A549 (cell line): ENCODE data around the gene HCN2. TPM values are rescaled to one million over a fixed set of nuclear protein-coding genes. Genes with fewer than 3 reads are reported as not detected.

Experiments
- ATAC-seq, 2 experiments: fragments of 200-7000 bp in 1 of 2; fragments of >200 bp in 1 of 2; cut with Nextera tagmentation in 1 of 2; cut with Tn5 transposase in 1 of 2; 3 replicates each; pipeline versions ENCODE4 v1.8.0 to v1.9.1; 2018 to 2020; ENCODE audit warnings: mild to moderate bottlenecking in 1 of 2, moderate library complexity in 1 of 2
- CTCF ChIA-PET: fragments of 300-600 bp; sonication (Branson Sonifier 250); formaldehyde crosslinking; extraction: SDS; loops from one replicate; lab custom pipeline; 2021; ENCODE audit warnings: antibody characterized with exemption, inconsistent platforms; lab: Yijun Ruan, JAX
- POLR2A ChIA-PET: fragments of 350-600 bp; formaldehyde crosslinking; extraction: SDS; loops from one replicate; lab custom pipeline; 2021; ENCODE audit warnings: antibody characterized with exemption, inconsistent platforms; lab: Yijun Ruan, JAX
- DNase-seq, 2 experiments: peaks; one replicate each; pipeline versions ENCODE4 v3.0.0 to v3.0.0-alpha.2; 2011 to 2016; ENCODE audit warnings: low read depth in 1 of 2, low spot score in 1 of 2
- FAIRE-seq: peaks from 2 replicates; lab custom pipeline; 2011; peaks lifted over from hg19 to GRCh38; lab: Jason Lieb, UNC
- H3K27ac ChIP-seq, 2 experiments: fragments of >200 bp; sonication (Bioruptor Twin); formaldehyde crosslinking; 3 replicates each; pipeline ENCODE4 v1.5.1; 2016 to 2017
- H3K4me1 ChIP-seq: fragments of >200 bp; sonication (Bioruptor Twin); formaldehyde crosslinking; 3 replicates; pipeline ENCODE4 v1.6.1; 2016
- H3K4me2 ChIP-seq: fragments of >200 bp; sonication (Bioruptor Twin); formaldehyde crosslinking; 3 replicates; pipeline ENCODE4 v1.6.1; 2016
- H3K4me3 ChIP-seq: fragments of >200 bp; sonication (Bioruptor Twin); formaldehyde crosslinking; 3 replicates; pipeline ENCODE4 v1.5.1; 2016
- H3K9me3 ChIP-seq: fragments of >200 bp; sonication (Bioruptor Twin); formaldehyde crosslinking; 3 replicates; pipeline ENCODE4 v1.6.1; 2016
- BHLHE40 ChIP-seq: IDR thresholded peaks from 2 replicates; pipeline ENCODE4 v1.6.1; 2012; ENCODE audit warnings: low read depth, low read length, inconsistent platforms
- CBX2 ChIP-seq: fragments of 200-600 bp; sonication (generic); IDR thresholded peaks from 2 replicates; pipeline ENCODE4 v1.6.1; 2016; ENCODE audit warnings: low read depth, mild to moderate bottlenecking, borderline replicate concordance
- EHMT2 ChIP-seq: fragments of 200-600 bp; sonication (generic); IDR thresholded peaks from 2 replicates; pipeline ENCODE4 v1.6.1; 2016; ENCODE audit warnings: antibody characterized with exemption, low read depth, mild to moderate bottlenecking, moderate library complexity
- EP300 ChIP-seq, 2 experiments: fragments of >200 bp; sonication (Bioruptor Twin); formaldehyde crosslinking; IDR thresholded peaks; 2 replicates in 1 of 2; 3 replicates in 1 of 2; pipeline ENCODE4 v1.6.1; 2016 to 2017
- ESRRA ChIP-seq: fragments of 150-350 bp; IDR thresholded peaks from 2 replicates; pipeline ENCODE4 v1.6.1; 2014; ENCODE audit warnings: mild to moderate bottlenecking, low read length, borderline replicate concordance
- FOSB ChIP-seq: fragments of 250-450 bp; sonication (Bioruptor Pico); IDR thresholded peaks from 2 replicates; pipeline ENCODE4 v1.5.0; 2020; ENCODE audit warnings: mild to moderate bottlenecking, moderate library complexity
- FOSL2 ChIP-seq, 2 experiments: fragments of 450-650 bp in 1 of 2; fragments of >200 bp in 1 of 2; sonication (Bioruptor Twin) in 1 of 2; formaldehyde crosslinking; IDR thresholded peaks; 2 replicates each; pipeline versions ENCODE4 v1.5.0 to v1.6.1; 2016 to 2020; ENCODE audit warnings: mild to moderate bottlenecking in 1 of 2, moderate library complexity in 1 of 2
- GATA3 ChIP-seq: IDR thresholded peaks from 2 replicates; pipeline ENCODE4 v1.6.1; 2012; ENCODE audit warnings: borderline replicate concordance
- HDAC2 ChIP-seq: fragments of 200-600 bp; sonication (generic); IDR thresholded peaks from 2 replicates; pipeline ENCODE4 v1.6.1; 2016
- HEYL ChIP-seq: fragments of 250-450 bp; sonication (Bioruptor Pico); IDR thresholded peaks from 2 replicates; pipeline ENCODE4 v1.8.0; 2021; ENCODE audit warnings: mild to moderate bottlenecking, moderate library complexity
- KDM5A ChIP-seq: fragments of 200-600 bp; sonication (generic); IDR thresholded peaks from 2 replicates; pipeline ENCODE4 v1.6.1; 2016; ENCODE audit warnings: antibody characterized with exemption, mild to moderate bottlenecking
- MAFK ChIP-seq: fragments of 450-650 bp; IDR thresholded peaks from 2 replicates; pipeline ENCODE4 v1.6.1; 2014; ENCODE audit not compliant: partially characterized antibody
- MAZ ChIP-seq: fragments of 150-350 bp; IDR thresholded peaks from 2 replicates; pipeline ENCODE4 v1.6.1; 2014; ENCODE audit warnings: antibody characterized with exemption, low read depth, low read length, borderline replicate concordance
- MYC ChIP-seq: IDR thresholded peaks from 2 replicates; pipeline ENCODE4 v1.6.1; 2012; ENCODE audit warnings: mild to moderate bottlenecking, inconsistent platforms, low read length, improper control_type of control experiment, borderline replicate concordance
- NPAS2 ChIP-seq: fragments of 250-450 bp; sonication (Bioruptor Pico); IDR thresholded peaks from 2 replicates; pipeline ENCODE4 v1.8.0; 2022; ENCODE audit warnings: mild to moderate bottlenecking, moderate library complexity, borderline replicate concordance
- POLR2AphosphoS2 ChIP-seq: conservative IDR thresholded peaks from 2 replicates; pipeline ENCODE4 v1.6.1; 2012; ENCODE audit warnings: low read length, improper control_type of control experiment, inconsistent platforms
- RAD21 ChIP-seq, 2 experiments: fragments of >200 bp in 1 of 2; sonication (Bioruptor Twin) in 1 of 2; formaldehyde crosslinking in 1 of 2; IDR thresholded peaks in 1 of 2; conservative IDR thresholded peaks in 1 of 2; 2 replicates in 1 of 2; 3 replicates in 1 of 2; pipeline ENCODE4 v1.6.1; 2012 to 2018; ENCODE audit warnings: inconsistent platforms in 1 of 2
- RARB ChIP-seq: fragments of 250-450 bp; sonication (Bioruptor Pico); IDR thresholded peaks from 2 replicates; pipeline ENCODE4 v1.8.0; 2021; ENCODE audit warnings: mild to moderate bottlenecking, moderate library complexity
- RCOR1 ChIP-seq: fragments of 150-350 bp; IDR thresholded peaks from 2 replicates; pipeline ENCODE4 v1.6.1; 2014; ENCODE audit warnings: antibody characterized with exemption, low read length, low read depth
- RFX5 ChIP-seq: fragments of 450-650 bp; IDR thresholded peaks from 2 replicates; pipeline ENCODE4 v1.7.1; 2014; ENCODE audit warnings: antibody characterized with exemption, mild to moderate bottlenecking, moderate library complexity
- ZNF302 ChIP-seq: fragments of 250-450 bp; sonication (Bioruptor Pico); IDR thresholded peaks from 2 replicates; pipeline ENCODE4 v1.9.0; 2021; ENCODE audit warnings: inconsistent platforms, mild to moderate bottlenecking, moderate library complexity
- WGBS: methylation state at CpG from one replicate; pipeline ENCODE4 v1.1.6; 2017; ENCODE audit errors: missing lambda C conversion rate; 5-methylcytosine and 5-hydroxymethylcytosine counted together
- polyA plus RNA-seq, 4 experiments: library from polyadenylated mRNA; depleted of rRNA in 3 of 4; stranded (reverse); fragments of >200 nt; fragmentation: RNase III in 1 of 4; extraction: RNeasy Plus Mini Kit Qiagen cat#74134 plus additional on column Dnase treatment in 1 of 4; gene quantifications; 2 replicates in 3 of 4; 3 replicates in 1 of 4; pipeline ENCODE4 v1.2.3, GENCODE V29; 2011 to 2017
- TF ChIP-seq, protein P1 (sequence below): fragments of >200 bp; sonication (Bioruptor Twin); formaldehyde crosslinking; IDR thresholded peaks from 2 replicates; pipeline ENCODE4 v1.6.1; 2016
- TF ChIP-seq, protein P2 (sequence below): fragments of >200 bp; sonication (Bioruptor Twin); formaldehyde crosslinking; IDR thresholded peaks from 3 replicates; pipeline ENCODE4 v1.5.1; 2016
- TF ChIP-seq, protein P3 (sequence below): fragments of 150-350 bp; IDR thresholded peaks from 2 replicates; pipeline ENCODE4 v1.6.1; 2014; ENCODE audit warnings: low read depth, mild to moderate bottlenecking, low read length
- TF ChIP-seq, protein P4 (sequence below): IDR thresholded peaks from 2 replicates; pipeline ENCODE4 v1.6.1; 2012

HCN2 gene
- polyA plus RNA-seq, 2 of the 4 experiments (the other 2 are of a cell fraction), result 2.7 to 23.2 TPM

DNA sequence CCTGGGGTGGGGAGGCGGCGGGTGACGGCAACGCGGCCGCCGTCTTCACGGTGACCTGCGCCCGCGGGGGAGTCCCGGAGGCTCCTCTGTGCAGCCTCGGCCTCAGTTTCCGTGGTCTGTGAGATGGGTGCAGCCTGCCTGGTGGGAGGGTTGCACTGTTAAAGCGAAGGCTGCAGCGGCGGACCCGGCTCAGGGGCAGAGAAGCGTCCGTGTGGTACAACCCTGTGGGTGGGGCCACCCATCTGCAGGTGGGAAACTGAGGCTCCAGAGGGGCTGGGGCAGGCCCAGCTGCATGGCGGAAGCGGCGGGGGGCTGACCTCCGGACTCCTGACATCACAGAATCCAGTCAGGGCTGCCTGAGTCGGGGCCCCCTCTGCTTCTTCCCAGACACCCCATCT lies 50.5 kb downstream of the HCN2 start:
- no peak for ATAC-seq
- peaks cover 12% of the 10 kb centered on the region for H3K4me1 ChIP-seq
- no peak for FAIRE-seq
- POLR2A ChIA-PET, result no interaction called here
- H3K9me3 ChIP-seq, result no peaks in the 10 kb centered on the region
- H3K4me2 ChIP-seq, result peak overlapping the region; percentile 93
- no peak for DNase-seq
- no peak for TF ChIP-seq ESRRA
- H3K4me3 ChIP-seq, result peak overlapping the region; percentile 41
- CTCF ChIA-PET, result interaction anchor here (1.5 kb wide), 1 partner anchor 57 kb away, joined by 3 read pairs; no protein-coding TSS in a partner anchor
- peak overlapping the region; percentile 38 to 82; a peak in 4 of 6 replicates for H3K27ac ChIP-seq
- WGBS, result 72% methylated on average over 11 of the region's 25 CpGs

DNA sequence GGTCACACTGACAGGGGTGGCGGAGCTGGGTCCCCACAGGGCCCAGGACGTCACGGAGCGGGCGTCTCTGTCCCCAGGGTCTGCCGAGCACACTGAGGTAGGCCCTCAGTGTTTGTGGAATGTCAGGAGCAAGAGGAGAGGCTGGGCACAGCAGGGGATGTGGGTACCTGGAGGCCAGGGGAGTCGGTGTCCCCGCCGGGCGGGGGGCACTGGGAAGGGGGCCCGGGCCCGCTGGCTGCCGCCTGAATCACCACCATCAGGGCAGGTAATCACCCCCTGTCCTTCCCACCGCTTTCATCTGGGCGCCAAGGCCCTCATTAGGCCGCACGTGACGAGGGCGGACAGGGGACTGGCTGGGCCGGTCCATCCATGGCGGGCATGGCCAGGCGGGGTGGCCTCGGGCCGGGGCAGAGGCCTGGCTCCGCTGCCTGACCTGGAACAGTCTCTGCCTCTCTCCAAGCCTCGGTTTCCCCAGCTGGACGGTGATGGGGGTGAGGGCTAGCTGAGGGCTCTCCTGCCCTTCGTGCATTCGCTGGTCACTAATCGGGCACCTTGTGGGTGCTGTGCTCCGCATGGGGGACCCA lies 51.0 kb downstream of the HCN2 start:
- CTCF ChIA-PET, result interaction anchor here (0.7 to 1.7 kb wide), 4 partner anchors 35 to 130 kb away, joined by 3 read pairs; partner anchors contain the start of gene FSTL3
- POLR2A ChIA-PET, result interaction anchor here (0.6 kb wide), 1 partner anchor 17 kb away, joined by 3 read pairs; no protein-coding TSS in a partner anchor

DNA sequence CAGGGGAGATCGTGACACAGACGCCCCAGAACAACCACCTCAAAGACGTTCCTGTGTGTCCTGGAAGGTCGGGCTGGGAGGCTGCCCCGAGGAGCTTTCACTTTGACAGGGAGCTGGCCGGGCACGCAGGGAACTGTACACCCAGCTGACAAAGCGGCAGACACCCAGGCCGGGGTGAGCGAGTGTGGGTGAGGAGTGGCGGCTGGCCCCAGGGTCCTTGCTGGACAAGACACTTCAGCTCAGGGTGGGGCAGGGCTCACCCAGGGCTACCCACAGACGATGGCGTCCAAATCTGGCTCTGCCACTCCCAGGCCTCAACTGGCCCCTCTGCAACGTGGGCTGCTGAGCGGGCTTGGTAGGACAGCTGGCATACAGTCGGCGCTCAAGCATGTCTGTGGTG lies 52.0 kb downstream of the HCN2 start:
- no peak for FAIRE-seq
- CTCF ChIA-PET, result interaction anchor here (1.0 to 1.7 kb wide), 3 partner anchors 34 to 215 kb away, joined by 3 read pairs; partner anchors contain the start of gene FSTL3
- ATAC-seq, result no peak
- Histone ChIP-seq H3K4me1 (peaks cover 6% of the 10 kb centered on the region; the same call in 2 of the 3 replicates), H3K4me3 (no peak overlapping the region), H3K9me3 (no peaks in the 10 kb centered on the region), H3K4me2 (no peak overlapping the region), H3K27ac (no peak overlapping the region)
- DNase-seq, result no peak
- 83% methylated on average over 9 of the region's 17 CpGs for WGBS
- TF ChIP-seq MAFK (no peak), HEYL (CRISPR knock-in tag) (no peak), KDM5A (no peak), POLR2AphosphoS2 (no peak), RAD21 (conservative IDR thresholded peaks at IDR 0.05 in 1 of 2, IDR thresholded peaks at IDR 0.05 in 1 of 2) (no peak), RARB (CRISPR knock-in tag) (no peak), GATA3 (no peak), CBX2 (no peak), FOSL2 (IDR thresholded peaks at IDR 0.05) (no peak), FOSL2 (CRISPR knock-in tag; IDR thresholded peaks at IDR 0.05) (no peak), NPAS2 (CRISPR knock-in tag) (no peak), EP300 (IDR thresholded peaks at IDR 0.05) (no peak), MYC (no peak), FOSB (CRISPR knock-in tag) (no peak), RCOR1 (no peak), ZNF302 (CRISPR knock-in tag) (no peak), HDAC2 (no peak)
- TF ChIP-seq, protein P1, sequence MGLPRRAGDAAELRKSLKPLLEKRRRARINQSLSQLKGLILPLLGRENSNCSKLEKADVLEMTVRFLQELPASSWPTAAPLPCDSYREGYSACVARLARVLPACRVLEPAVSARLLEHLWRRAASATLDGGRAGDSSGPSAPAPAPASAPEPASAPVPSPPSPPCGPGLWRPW, result no peak
- TF ChIP-seq, protein P2, sequence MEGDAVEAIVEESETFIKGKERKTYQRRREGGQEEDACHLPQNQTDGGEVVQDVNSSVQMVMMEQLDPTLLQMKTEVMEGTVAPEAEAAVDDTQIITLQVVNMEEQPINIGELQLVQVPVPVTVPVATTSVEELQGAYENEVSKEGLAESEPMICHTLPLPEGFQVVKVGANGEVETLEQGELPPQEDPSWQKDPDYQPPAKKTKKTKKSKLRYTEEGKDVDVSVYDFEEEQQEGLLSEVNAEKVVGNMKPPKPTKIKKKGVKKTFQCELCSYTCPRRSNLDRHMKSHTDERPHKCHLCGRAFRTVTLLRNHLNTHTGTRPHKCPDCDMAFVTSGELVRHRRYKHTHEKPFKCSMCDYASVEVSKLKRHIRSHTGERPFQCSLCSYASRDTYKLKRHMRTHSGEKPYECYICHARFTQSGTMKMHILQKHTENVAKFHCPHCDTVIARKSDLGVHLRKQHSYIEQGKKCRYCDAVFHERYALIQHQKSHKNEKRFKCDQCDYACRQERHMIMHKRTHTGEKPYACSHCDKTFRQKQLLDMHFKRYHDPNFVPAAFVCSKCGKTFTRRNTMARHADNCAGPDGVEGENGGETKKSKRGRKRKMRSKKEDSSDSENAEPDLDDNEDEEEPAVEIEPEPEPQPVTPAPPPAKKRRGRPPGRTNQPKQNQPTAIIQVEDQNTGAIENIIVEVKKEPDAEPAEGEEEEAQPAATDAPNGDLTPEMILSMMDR, result no peak
- TF ChIP-seq, protein P3, sequence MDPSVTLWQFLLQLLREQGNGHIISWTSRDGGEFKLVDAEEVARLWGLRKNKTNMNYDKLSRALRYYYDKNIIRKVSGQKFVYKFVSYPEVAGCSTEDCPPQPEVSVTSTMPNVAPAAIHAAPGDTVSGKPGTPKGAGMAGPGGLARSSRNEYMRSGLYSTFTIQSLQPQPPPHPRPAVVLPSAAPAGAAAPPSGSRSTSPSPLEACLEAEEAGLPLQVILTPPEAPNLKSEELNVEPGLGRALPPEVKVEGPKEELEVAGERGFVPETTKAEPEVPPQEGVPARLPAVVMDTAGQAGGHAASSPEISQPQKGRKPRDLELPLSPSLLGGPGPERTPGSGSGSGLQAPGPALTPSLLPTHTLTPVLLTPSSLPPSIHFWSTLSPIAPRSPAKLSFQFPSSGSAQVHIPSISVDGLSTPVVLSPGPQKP, result no peak
- POLR2A ChIA-PET, result no interaction called here

More for the DNA sequence above, 51.0 kb downstream of the HCN2 start:
- Histone ChIP-seq H3K27ac (no peak overlapping the region), H3K4me1 (peaks cover 6% of the 10 kb centered on the region), H3K4me2 (no peak overlapping the region; the same call in 2 of the 3 replicates), H3K4me3 (no peak overlapping the region), H3K9me3 (no peaks in the 10 kb centered on the region)
- TF ChIP-seq, protein P2, result no peak
- TF ChIP-seq EHMT2, result no peak
- no peak for TF ChIP-seq RFX5
- TF ChIP-seq KDM5A, result no peak
- TF ChIP-seq, protein P4, sequence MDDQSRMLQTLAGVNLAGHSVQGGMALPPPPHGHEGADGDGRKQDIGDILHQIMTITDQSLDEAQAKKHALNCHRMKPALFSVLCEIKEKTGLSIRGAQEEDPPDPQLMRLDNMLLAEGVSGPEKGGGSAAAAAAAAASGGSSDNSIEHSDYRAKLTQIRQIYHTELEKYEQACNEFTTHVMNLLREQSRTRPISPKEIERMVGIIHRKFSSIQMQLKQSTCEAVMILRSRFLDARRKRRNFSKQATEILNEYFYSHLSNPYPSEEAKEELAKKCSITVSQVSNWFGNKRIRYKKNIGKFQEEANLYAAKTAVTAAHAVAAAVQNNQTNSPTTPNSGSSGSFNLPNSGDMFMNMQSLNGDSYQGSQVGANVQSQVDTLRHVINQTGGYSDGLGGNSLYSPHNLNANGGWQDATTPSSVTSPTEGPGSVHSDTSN, result no peak
- no peak for TF ChIP-seq RCOR1
- TF ChIP-seq BHLHE40, result no peak
- no peak for TF ChIP-seq MAZ
- no peak for ATAC-seq
- WGBS, result 100% methylated on average over 1 of the region's 31 CpGs
- no peak for DNase-seq
- no peak for FAIRE-seq
